ENCODE results near the gene RNF166. TPM values are rescaled to one million over a fixed set of nuclear protein-coding genes. Genes with fewer than 3 reads are reported as not detected.

Gene RNF166
- total RNA-seq, 1 donor from 2014 or later: 74.2 TPM

DNA sequence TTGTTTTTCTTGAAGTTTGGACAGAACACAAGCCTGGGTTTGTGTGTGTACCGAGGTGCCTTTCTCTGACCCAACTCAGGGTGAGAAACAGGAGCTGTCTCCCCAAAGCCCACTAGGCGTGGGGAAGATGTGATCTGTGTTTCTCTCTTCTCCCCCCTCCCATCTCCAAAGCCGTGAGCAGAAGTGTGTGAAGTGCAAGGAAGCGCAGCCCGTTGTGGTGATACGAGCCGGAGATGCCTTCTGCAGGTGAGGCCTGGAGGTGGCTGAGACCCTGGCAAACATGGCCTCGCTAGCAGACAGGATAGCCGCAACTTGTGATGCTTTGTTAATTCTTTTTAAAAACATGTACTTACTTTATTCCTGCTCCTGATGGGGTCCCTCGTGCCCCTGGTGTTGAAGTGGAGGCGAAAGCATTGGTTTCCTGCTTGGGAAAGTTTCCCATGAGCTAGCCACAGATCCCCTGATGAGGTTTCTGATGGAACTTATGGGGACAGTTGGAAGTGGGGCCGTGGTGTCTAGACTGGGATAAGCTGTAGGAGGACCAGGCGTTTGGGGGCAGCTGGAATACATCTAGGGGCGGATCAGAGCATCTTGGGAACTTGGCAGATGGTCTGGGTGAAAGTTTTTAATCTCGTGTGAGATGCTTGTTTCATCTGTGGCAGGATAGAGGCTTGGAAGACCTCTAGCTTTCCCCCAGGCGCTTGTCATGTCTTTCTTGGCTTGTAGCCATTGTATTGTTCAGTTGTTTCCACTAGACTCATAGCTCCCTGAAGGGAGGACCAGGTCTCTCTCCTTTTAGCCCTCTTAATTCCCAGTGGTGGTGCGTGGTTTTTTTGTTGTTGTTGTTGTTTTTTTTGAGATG is 988 bp upstream of the RNF166 start:
- peak overlapping the region; percentile 90 for H3K4me3 Mint-ChIP-seq (ENCODE audit: unreplicated experiment)
- peak overlapping the region; percentile 54 for H3K27ac Mint-ChIP-seq (ENCODE audit: unreplicated experiment)
- TF ChIP-seq, protein P1, sequence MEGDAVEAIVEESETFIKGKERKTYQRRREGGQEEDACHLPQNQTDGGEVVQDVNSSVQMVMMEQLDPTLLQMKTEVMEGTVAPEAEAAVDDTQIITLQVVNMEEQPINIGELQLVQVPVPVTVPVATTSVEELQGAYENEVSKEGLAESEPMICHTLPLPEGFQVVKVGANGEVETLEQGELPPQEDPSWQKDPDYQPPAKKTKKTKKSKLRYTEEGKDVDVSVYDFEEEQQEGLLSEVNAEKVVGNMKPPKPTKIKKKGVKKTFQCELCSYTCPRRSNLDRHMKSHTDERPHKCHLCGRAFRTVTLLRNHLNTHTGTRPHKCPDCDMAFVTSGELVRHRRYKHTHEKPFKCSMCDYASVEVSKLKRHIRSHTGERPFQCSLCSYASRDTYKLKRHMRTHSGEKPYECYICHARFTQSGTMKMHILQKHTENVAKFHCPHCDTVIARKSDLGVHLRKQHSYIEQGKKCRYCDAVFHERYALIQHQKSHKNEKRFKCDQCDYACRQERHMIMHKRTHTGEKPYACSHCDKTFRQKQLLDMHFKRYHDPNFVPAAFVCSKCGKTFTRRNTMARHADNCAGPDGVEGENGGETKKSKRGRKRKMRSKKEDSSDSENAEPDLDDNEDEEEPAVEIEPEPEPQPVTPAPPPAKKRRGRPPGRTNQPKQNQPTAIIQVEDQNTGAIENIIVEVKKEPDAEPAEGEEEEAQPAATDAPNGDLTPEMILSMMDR (IDR thresholded peaks at IDR 0.05; ENCODE audit: unreplicated experiment): no peak
- H3K36me3 Mint-ChIP-seq (ENCODE audit: low read depth, unreplicated experiment): peaks cover 21% of the 10 kb centered on the region
- peaks cover 37% of the 10 kb centered on the region for H3K4me1 Mint-ChIP-seq (ENCODE audit: unreplicated experiment)
- peaks cover 28% of the 10 kb centered on the region for H3K27me3 Mint-ChIP-seq (ENCODE audit: unreplicated experiment)
- no peaks in the 10 kb centered on the region for H3K9me3 Mint-ChIP-seq (ENCODE audit: unreplicated experiment)
- DNase-seq (ENCODE audit: low spot score): no peak

DNA sequence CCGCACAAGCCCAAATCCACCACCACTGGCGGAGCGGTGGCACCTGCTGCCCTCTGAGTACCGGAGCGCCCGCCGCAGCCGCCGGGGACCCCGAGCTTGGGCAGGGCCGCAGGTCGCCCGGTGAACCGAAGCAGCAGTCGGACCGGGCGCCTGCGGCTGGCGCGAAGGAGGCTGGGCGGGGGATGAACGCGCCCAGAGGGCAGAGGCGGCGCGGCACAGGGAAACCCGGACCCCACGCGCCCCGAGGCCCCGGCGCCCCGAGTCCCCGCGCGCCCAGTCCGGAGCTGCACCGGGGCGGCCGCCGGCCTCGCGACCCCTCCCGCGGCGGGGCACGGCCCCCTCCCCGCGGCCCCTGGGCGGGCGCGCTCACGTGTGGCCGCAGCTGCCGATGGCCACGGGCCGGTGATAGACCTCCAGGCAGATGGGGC is 393 bp downstream of the RNF166 start:
- H3K4me1 Mint-ChIP-seq (ENCODE audit: unreplicated experiment): peaks cover 47% of the 10 kb centered on the region
- no peaks in the 10 kb centered on the region for H3K9me3 Mint-ChIP-seq (ENCODE audit: unreplicated experiment)
- H3K27ac Mint-ChIP-seq (ENCODE audit: unreplicated experiment): peak overlapping the region; percentile 93
- peaks cover 28% of the 10 kb centered on the region for H3K27me3 Mint-ChIP-seq (ENCODE audit: unreplicated experiment)
- DNase-seq (ENCODE audit: low spot score): no peak
- H3K4me3 Mint-ChIP-seq (ENCODE audit: unreplicated experiment): peak overlapping the region; percentile 95
- TF ChIP-seq, protein P1 (IDR thresholded peaks at IDR 0.05; ENCODE audit: unreplicated experiment): no peak
- H3K36me3 Mint-ChIP-seq (ENCODE audit: low read depth, unreplicated experiment): peaks cover 17% of the 10 kb centered on the region

DNA sequence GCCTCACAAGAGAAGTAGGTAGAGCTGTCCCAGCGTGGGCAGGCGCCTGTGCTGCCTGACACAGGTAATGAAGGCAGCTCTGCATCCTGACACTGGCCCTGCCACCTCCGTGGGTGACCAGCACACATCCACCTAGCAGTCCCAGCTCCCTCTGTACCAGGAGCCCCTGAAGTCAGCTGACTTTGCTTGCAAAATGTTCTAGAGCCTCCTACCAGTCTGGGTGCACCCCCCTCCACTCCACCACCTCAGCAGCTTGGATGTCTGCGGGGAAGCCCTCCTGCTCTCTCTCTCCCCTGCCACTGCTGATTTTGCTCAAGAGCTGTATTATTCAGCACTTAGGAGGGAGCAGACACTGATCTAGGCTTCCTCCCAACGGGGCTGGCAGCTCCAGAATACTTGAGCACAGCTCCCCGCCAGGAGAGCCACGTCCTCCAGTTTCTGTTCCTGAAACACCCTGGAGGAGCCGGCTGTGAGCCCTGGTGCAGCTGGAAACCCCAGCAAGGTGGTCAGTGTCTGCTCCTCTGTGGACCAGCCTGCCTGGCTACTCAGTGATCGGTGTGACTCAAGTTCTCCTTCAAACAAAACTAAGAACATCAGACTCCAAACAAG is 1.0 kb downstream of the RNF166 start:
- DNase-seq (ENCODE audit: low spot score): no peak
- peak overlapping the region; percentile 95 for H3K4me3 Mint-ChIP-seq (ENCODE audit: unreplicated experiment)
- peaks cover 49% of the 10 kb centered on the region for H3K4me1 Mint-ChIP-seq (ENCODE audit: unreplicated experiment)
- H3K27ac Mint-ChIP-seq (ENCODE audit: unreplicated experiment): peak overlapping the region; percentile 98
- H3K27me3 Mint-ChIP-seq (ENCODE audit: unreplicated experiment): peaks cover 27% of the 10 kb centered on the region
- no peaks in the 10 kb centered on the region for H3K9me3 Mint-ChIP-seq (ENCODE audit: unreplicated experiment)
- TF ChIP-seq, protein P1 (IDR thresholded peaks at IDR 0.05; ENCODE audit: unreplicated experiment): no peak
- peaks cover 17% of the 10 kb centered on the region for H3K36me3 Mint-ChIP-seq (ENCODE audit: low read depth, unreplicated experiment)

DNA sequence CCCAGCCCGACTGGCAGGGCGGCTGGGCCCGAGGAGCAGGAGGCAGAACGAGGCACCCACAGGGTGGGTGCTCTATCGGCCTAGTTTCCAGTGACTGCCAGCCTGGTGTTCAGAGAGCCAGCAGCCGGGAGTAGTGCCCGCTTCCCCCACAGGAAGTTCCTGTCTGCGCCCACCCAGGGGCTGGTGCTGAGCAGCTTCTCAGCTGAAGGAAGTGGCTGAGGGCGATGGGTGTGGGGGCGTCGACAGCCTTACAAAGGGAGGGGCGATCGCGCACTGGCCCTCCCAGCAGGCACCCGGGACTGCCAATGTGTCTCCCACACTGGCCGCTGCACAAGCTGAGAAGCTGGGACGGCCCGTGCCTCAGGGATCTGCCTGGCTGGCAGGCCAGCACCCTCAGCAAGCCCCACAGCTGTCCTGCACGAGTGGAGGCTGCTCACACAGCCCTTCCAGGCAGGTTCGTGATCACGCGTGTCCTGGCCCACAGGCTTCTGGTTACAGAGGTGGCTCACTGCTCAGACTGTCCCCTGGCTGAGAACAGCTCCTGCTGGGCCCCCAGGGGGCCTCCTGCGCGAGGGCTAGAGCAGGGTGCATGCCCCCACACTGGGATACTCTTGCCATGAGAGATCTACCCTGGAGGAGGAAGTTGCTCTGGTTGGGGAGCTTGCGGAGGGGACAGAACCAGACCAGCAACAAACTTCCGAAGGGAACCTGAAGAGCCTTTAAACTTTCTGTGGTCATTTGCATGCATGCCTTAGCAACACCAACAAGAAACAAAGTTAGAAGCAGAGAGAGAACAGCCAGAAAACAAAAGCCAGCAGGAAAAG is 2.5 kb downstream of the RNF166 start:
- Mint-ChIP-seq H3K36me3 (ENCODE audit: low read depth, unreplicated experiment) (peaks cover 22% of the 10 kb centered on the region), H3K4me1 (ENCODE audit: unreplicated experiment) (peaks cover 55% of the 10 kb centered on the region), H3K4me3 (ENCODE audit: unreplicated experiment) (peak overlapping the region; percentile 88), H3K27ac (ENCODE audit: unreplicated experiment) (peak overlapping the region; percentile 98), H3K9me3 (ENCODE audit: unreplicated experiment) (no peaks in the 10 kb centered on the region), H3K27me3 (ENCODE audit: unreplicated experiment) (peaks cover 29% of the 10 kb centered on the region)
- no peak for DNase-seq (ENCODE audit: low spot score)
- TF ChIP-seq, protein P1 (IDR thresholded peaks at IDR 0.05; ENCODE audit: unreplicated experiment): no peak
